ENCODE data around the gene FAM171A1. TPM values are rescaled to one million over a fixed set of nuclear protein-coding genes. Genes with fewer than 3 reads are reported as not detected.

FAM171A1 gene
- total RNA-seq, 1 donor from 2014 or later = 73.6 TPM

GRCh38 chr10:15364001-15364400, 7.1 kb downstream of the FAM171A1 start:
- Mint-ChIP-seq H3K9me3 (peaks cover 10% of the 10 kb centered on the region), H3K27me3 (ENCODE audit: low read depth) (no peaks in the 10 kb centered on the region), H3K4me1 (peaks cover 21% of the 10 kb centered on the region), H3K4me3 (no peak overlapping the region), H3K36me3 (peaks cover 16% of the 10 kb centered on the region), H3K27ac (no peak overlapping the region)
- TF ChIP-seq, protein P1, sequence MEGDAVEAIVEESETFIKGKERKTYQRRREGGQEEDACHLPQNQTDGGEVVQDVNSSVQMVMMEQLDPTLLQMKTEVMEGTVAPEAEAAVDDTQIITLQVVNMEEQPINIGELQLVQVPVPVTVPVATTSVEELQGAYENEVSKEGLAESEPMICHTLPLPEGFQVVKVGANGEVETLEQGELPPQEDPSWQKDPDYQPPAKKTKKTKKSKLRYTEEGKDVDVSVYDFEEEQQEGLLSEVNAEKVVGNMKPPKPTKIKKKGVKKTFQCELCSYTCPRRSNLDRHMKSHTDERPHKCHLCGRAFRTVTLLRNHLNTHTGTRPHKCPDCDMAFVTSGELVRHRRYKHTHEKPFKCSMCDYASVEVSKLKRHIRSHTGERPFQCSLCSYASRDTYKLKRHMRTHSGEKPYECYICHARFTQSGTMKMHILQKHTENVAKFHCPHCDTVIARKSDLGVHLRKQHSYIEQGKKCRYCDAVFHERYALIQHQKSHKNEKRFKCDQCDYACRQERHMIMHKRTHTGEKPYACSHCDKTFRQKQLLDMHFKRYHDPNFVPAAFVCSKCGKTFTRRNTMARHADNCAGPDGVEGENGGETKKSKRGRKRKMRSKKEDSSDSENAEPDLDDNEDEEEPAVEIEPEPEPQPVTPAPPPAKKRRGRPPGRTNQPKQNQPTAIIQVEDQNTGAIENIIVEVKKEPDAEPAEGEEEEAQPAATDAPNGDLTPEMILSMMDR (IDR thresholded peaks at IDR 0.05; ENCODE audit: unreplicated experiment) = no peak
- no peak for DNase-seq (ENCODE audit: low spot score in 2 of 2, unreplicated experiment in 2 of 2)

DNA sequence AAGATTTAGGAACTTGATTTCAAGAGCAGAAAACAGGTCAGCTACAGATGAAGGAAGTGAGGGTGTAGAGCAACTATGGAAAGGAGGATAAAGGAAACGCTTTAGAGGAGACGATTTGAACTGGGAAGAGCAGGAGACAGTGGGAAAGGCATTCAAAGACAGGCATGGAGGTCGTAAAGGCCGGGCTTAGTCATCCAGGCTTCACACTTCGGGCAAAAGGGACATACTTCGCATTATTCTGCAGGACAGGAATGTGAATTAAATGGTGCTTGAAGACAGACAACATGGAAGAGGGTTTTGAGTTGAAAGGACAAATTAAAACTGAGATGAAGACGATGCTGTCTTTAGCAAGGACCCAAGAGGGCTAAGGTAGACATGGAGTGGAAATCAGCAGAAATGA, 8.1 kb downstream of the FAM171A1 start:
- TF ChIP-seq, protein P1 (IDR thresholded peaks at IDR 0.05; ENCODE audit: unreplicated experiment) = no peak
- DNase-seq (ENCODE audit: low spot score in 2 of 2, unreplicated experiment in 2 of 2) = no peak
- no peak overlapping the region for H3K27ac Mint-ChIP-seq
- peaks cover 16% of the 10 kb centered on the region for H3K36me3 Mint-ChIP-seq
- H3K27me3 Mint-ChIP-seq (ENCODE audit: low read depth) = no peaks in the 10 kb centered on the region
- H3K4me1 Mint-ChIP-seq = peaks cover 12% of the 10 kb centered on the region
- H3K9me3 Mint-ChIP-seq = peaks cover 10% of the 10 kb centered on the region
- H3K4me3 Mint-ChIP-seq = no peak overlapping the region

GRCh38 chr10:15361131-15361530, 10.0 kb downstream of the FAM171A1 start:
- H3K4me3 Mint-ChIP-seq = no peak overlapping the region

GRCh38 chr10:15360566-15360965, 10.5 kb downstream of the FAM171A1 start:
- no peaks in the 10 kb centered on the region for H3K27me3 Mint-ChIP-seq (ENCODE audit: low read depth)
- no peak overlapping the region for H3K27ac Mint-ChIP-seq
- TF ChIP-seq, protein P1 (IDR thresholded peaks at IDR 0.05; ENCODE audit: unreplicated experiment) = no peak
- peaks cover 4% of the 10 kb centered on the region for H3K4me1 Mint-ChIP-seq
- H3K9me3 Mint-ChIP-seq = peaks cover 10% of the 10 kb centered on the region
- no peak for DNase-seq (ENCODE audit: low spot score in 2 of 2, unreplicated experiment in 2 of 2)
- H3K36me3 Mint-ChIP-seq = peaks cover 15% of the 10 kb centered on the region
- H3K4me3 Mint-ChIP-seq = no peak overlapping the region

More at GRCh38 chr10:15361131-15361530, 10.0 kb downstream of the FAM171A1 start:
- no peak for DNase-seq (ENCODE audit: low spot score in 2 of 2, unreplicated experiment in 2 of 2)
- Mint-ChIP-seq H3K4me1 (peaks cover 4% of the 10 kb centered on the region), H3K9me3 (peaks cover 10% of the 10 kb centered on the region), H3K27ac (no peak overlapping the region), H3K36me3 (peaks cover 16% of the 10 kb centered on the region), H3K27me3 (ENCODE audit: low read depth) (no peaks in the 10 kb centered on the region)
- TF ChIP-seq, protein P1 (IDR thresholded peaks at IDR 0.05; ENCODE audit: unreplicated experiment) = no peak

- Mint-ChIP-seq H3K27ac (no peak overlapping the region), H3K36me3 (no peaks in the 10 kb centered on the region), H3K4me3 (no peak overlapping the region), H3K9me3 (no peaks in the 10 kb centered on the region), H3K4me1 (peaks cover 9% of the 10 kb centered on the region), H3K27me3 (ENCODE audit: low read depth) (no peaks in the 10 kb centered on the region)
- no peak for DNase-seq (ENCODE audit: low spot score in 2 of 2, unreplicated experiment in 2 of 2)
- TF ChIP-seq, protein P1 (IDR thresholded peaks at IDR 0.05; ENCODE audit: unreplicated experiment) = no peak
Measured at GRCh38 chr10:15353471-15354017, 17.5 kb downstream of the FAM171A1 start.

DNA sequence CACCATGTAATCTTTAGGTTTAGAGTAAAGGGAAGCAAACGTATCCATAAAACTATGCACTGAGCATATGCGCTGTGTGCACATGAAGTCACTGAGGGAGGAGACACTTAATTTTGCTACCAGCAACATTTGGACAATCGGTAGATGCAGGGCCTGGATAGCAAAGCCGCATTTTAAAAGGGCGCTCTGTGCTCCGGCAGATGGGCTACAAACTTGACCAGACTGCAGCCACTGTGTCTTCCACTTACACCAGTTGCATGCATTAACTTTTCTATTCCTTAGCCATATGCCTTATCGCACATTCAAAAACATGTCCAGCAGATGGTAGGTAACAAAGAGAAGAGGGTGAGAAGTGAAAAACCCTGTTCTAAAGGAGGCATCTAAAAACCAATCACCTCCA, 18.3 kb downstream of the FAM171A1 start:
- Mint-ChIP-seq H3K27me3 (ENCODE audit: low read depth) (no peaks in the 10 kb centered on the region), H3K27ac (no peak overlapping the region), H3K4me1 (peaks cover 9% of the 10 kb centered on the region), H3K36me3 (no peaks in the 10 kb centered on the region), H3K4me3 (no peak overlapping the region), H3K9me3 (no peaks in the 10 kb centered on the region)
- TF ChIP-seq, protein P1 (IDR thresholded peaks at IDR 0.05; ENCODE audit: unreplicated experiment) = no peak
- no peak for DNase-seq (ENCODE audit: low spot score in 2 of 2, unreplicated experiment in 2 of 2)

All from mesothelial cell of epicardium (in vitro differentiated cells).